BE2C (cell line): Measurements from ENCODE around the gene ATP6V0C.
A peak's percentile ranks its signal among the peaks of the same experiment; 100 is the strongest.
"Not testable (repeated sequence)": the region's sequence is repeated elsewhere in the genome, so short reads cannot be mapped to it uniquely, and the experiment has no call there.

Experiments
- DNase-seq: peaks from one replicate; pipeline ENCODE4 v3.0.0-alpha.2; 2020
- H3K27me3 ChIP-seq: fragments of 250-450 bp; sonication (Bioruptor Pico); 2 replicates; pipeline ENCODE4 v1.5.1; 2020; ENCODE audit warnings: mild to moderate bottlenecking
- H3K36me3 ChIP-seq: fragments of 250-450 bp; sonication (Bioruptor Pico); 2 replicates; pipeline ENCODE4 v1.5.1; 2020; ENCODE audit warnings: mild to moderate bottlenecking
- H3K4me1 ChIP-seq: fragments of 250-450 bp; sonication (Bioruptor Pico); 2 replicates; pipeline ENCODE4 v1.5.1; 2020
- H3K4me3 ChIP-seq: 2 replicates; pipeline ENCODE4 v1.5.1; 2011; ENCODE audit warnings: low read depth, low read length
- H3K9me3 ChIP-seq: fragments of 250-450 bp; sonication (Bioruptor Pico); 2 replicates; pipeline ENCODE4 v1.5.1; 2020
- TF ChIP-seq, protein P1 (sequence below): IDR thresholded peaks from 2 replicates; pipeline ENCODE4 v1.5.1; 2012; ENCODE audit warnings: mild to moderate bottlenecking, low read depth, low read length

The ATP6V0C gene

DNA sequence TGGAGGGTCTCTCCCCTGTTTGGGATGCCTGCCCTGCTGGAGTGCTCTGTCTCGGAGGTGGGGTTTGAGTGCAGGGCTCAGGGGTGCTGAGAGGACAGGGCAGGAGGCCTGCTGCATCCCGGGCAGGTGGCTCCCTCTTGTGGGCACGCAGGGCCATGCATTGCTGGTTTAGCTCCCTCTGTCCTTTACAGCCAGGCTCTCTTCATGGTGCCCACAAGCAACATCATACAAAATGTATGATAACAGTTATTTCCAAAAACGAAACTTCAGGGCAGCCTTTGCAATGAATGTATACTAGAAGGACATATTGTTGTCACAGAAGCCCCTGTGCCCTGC lies 47.0 kb downstream of the ATP6V0C start:
- not testable (repeated sequence) for H3K27me3 ChIP-seq, H3K9me3 ChIP-seq, H3K4me3 ChIP-seq, H3K36me3 ChIP-seq, H3K4me1 ChIP-seq
- peak; percentile 69 for DNase-seq
- TF ChIP-seq, protein P1, sequence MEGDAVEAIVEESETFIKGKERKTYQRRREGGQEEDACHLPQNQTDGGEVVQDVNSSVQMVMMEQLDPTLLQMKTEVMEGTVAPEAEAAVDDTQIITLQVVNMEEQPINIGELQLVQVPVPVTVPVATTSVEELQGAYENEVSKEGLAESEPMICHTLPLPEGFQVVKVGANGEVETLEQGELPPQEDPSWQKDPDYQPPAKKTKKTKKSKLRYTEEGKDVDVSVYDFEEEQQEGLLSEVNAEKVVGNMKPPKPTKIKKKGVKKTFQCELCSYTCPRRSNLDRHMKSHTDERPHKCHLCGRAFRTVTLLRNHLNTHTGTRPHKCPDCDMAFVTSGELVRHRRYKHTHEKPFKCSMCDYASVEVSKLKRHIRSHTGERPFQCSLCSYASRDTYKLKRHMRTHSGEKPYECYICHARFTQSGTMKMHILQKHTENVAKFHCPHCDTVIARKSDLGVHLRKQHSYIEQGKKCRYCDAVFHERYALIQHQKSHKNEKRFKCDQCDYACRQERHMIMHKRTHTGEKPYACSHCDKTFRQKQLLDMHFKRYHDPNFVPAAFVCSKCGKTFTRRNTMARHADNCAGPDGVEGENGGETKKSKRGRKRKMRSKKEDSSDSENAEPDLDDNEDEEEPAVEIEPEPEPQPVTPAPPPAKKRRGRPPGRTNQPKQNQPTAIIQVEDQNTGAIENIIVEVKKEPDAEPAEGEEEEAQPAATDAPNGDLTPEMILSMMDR, result peak; percentile 29; the same call in 1 of the 2 replicates

DNA sequence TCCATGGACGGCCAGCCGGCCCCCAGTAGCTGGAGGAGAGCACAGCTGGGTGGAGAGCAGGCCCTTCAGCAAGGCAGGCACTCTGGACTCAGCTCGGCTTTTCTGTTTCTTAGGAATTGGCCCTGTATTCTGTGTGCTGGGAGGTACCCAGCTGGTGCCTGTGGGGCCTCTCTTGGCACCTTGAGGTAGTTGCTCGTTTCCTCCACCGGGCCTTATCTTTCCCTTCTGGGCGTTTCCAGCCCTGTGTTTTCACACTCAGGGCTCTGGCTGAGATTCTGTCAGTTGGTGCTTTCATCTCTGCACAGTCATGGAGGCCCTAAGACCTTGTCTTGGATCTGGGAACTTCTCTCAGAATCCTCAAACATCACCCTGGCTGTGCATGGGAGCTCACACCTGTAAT lies 53.8 kb downstream of the ATP6V0C start:
- not testable (repeated sequence) for DNase-seq, H3K4me3 ChIP-seq, H3K9me3 ChIP-seq, H3K4me1 ChIP-seq, H3K27me3 ChIP-seq, H3K36me3 ChIP-seq

DNA sequence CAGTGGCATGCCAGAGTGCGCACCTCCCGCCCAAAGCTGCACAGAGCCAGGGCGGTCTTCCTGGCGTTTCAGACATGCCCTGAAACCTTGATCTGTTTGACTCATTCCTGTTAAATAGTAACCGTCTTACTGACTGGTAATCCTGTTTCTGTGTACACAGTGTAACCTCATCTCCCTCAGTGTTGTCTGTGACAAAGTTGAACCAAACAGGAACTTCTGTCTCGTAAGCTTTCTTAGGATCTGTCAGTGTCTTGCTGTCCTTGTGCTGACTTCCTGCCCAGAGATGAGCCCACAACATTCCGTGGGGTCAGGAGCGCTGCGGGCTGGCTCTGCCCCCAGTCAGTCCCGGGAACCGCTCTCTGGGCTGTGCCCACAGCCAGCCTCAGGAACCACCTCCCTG lies 54.8 kb downstream of the ATP6V0C start:
- H3K4me1 ChIP-seq, DNase-seq, H3K27me3 ChIP-seq, H3K9me3 ChIP-seq, H3K4me3 ChIP-seq, H3K36me3 ChIP-seq: not testable (repeated sequence)
